Endothelial cell (in vitro differentiated cells): ENCODE results near the gene DRAP1. TPM values are rescaled to one million over a fixed set of nuclear protein-coding genes. Genes with fewer than 3 reads are reported as not detected.

Experiments
- DNase-seq: peaks from one replicate; pipeline ENCODE4 v3.0.0; 2021; ENCODE audit warnings: low spot score
- H3K27ac Mint-ChIP-seq: one replicate; pipeline ENCODE4 v1.8.0; 2021; ENCODE audit warnings: mixed read lengths, inconsistent platforms; ENCODE audit not compliant: unreplicated experiment
- H3K27me3 Mint-ChIP-seq: one replicate; pipeline ENCODE4 v1.8.0; 2021; ENCODE audit warnings: mild to moderate bottlenecking, moderate library complexity, mixed read lengths, inconsistent platforms; ENCODE audit not compliant: unreplicated experiment
- H3K36me3 Mint-ChIP-seq: one replicate; pipeline ENCODE4 v1.8.0; 2021; ENCODE audit warnings: mild to moderate bottlenecking, low read depth, mixed read lengths, inconsistent platforms; ENCODE audit not compliant: unreplicated experiment
- H3K4me1 Mint-ChIP-seq: one replicate; pipeline ENCODE4 v1.8.0; 2021; ENCODE audit warnings: mild to moderate bottlenecking, mixed read lengths, inconsistent platforms; ENCODE audit not compliant: unreplicated experiment
- H3K4me3 Mint-ChIP-seq: one replicate; pipeline ENCODE4 v1.8.0; 2021; ENCODE audit warnings: mild to moderate bottlenecking, mixed read lengths, inconsistent platforms; ENCODE audit not compliant: unreplicated experiment
- H3K9me3 Mint-ChIP-seq: one replicate; pipeline ENCODE4 v1.8.0; 2021; ENCODE audit warnings: mixed read lengths, inconsistent platforms; ENCODE audit not compliant: unreplicated experiment
- total RNA-seq: library from RNA; stranded (reverse); fragmentation: NEBNext Ultra II Directional; extraction: Animal tissue kit (Norgen Biotek cat#: 25700); gene quantifications from one replicate; pipeline ENCODE4 v1.2.1, GENCODE V29; 2021; ENCODE audit not compliant: unreplicated experiment
- TF ChIP-seq, protein P1 (sequence below): fragments of 200-600 bp; sonication (generic); IDR thresholded peaks from one replicate; pipeline ENCODE4 v1.5.0; 2021; ENCODE audit warnings: antibody characterized with exemption; ENCODE audit not compliant: unreplicated experiment

DRAP1 gene
- total RNA-seq, 1 donor from 2014 or later, result 79.6 TPM

DNA sequence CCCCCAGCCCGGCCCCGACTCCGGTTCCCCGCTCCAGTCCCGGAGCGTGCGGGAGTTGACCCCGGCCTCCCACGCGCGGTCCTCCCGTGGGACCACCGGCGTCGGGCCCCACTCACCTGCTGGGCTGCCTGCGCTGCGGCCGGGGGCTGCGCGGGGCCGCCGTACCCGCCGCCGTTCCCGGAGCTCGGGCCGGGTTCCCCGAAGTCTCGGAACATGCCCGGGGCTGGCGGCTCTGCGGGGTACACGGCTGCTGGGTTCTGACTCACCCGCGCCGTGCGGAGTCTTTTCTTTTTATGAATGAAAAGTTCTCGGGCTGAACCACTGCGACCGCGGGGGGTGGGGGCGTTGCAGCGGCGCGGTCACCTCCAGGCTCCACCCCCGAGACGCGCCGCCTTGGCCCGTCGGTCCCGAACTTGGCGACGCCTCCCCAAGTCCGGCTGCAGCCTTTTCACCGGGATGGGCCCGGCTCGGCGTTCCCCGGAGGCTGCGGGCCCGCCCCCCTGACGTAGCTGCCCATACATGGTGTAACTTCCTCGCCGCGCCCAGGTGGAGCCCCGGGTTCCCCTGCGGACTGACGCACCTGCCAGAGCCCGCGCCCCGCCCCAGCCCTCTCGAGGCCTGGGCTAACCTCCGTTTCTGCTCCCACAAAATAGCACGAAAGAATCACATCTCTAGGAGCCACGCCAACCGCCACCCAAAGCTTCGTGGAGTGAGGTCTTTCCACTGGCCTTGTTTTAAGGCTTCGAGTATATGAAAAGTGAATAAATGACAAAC, 18.9 kb upstream of the DRAP1 start, which contains the start of gene FOSL1:
Gene FOSL1, minus strand, starts transcription at position 264 of the 774 bp plus-strand sequence. Its CDS starts 49 bp downstream, at position 215.
- TF ChIP-seq, protein P1, sequence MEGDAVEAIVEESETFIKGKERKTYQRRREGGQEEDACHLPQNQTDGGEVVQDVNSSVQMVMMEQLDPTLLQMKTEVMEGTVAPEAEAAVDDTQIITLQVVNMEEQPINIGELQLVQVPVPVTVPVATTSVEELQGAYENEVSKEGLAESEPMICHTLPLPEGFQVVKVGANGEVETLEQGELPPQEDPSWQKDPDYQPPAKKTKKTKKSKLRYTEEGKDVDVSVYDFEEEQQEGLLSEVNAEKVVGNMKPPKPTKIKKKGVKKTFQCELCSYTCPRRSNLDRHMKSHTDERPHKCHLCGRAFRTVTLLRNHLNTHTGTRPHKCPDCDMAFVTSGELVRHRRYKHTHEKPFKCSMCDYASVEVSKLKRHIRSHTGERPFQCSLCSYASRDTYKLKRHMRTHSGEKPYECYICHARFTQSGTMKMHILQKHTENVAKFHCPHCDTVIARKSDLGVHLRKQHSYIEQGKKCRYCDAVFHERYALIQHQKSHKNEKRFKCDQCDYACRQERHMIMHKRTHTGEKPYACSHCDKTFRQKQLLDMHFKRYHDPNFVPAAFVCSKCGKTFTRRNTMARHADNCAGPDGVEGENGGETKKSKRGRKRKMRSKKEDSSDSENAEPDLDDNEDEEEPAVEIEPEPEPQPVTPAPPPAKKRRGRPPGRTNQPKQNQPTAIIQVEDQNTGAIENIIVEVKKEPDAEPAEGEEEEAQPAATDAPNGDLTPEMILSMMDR, result no peak
- H3K9me3 Mint-ChIP-seq, result no peaks in the 10 kb centered on the region
- no peaks in the 10 kb centered on the region for H3K36me3 Mint-ChIP-seq
- H3K27ac Mint-ChIP-seq, result no peak within 1 kb of the TSS
- DNase-seq, result peak; percentile 46
- peak within 1 kb of the TSS; percentile 42 for H3K4me3 Mint-ChIP-seq
- peaks cover 18% of the 10 kb centered on the region for H3K27me3 Mint-ChIP-seq
- peaks cover 3% of the 10 kb centered on the region for H3K4me1 Mint-ChIP-seq

DNA sequence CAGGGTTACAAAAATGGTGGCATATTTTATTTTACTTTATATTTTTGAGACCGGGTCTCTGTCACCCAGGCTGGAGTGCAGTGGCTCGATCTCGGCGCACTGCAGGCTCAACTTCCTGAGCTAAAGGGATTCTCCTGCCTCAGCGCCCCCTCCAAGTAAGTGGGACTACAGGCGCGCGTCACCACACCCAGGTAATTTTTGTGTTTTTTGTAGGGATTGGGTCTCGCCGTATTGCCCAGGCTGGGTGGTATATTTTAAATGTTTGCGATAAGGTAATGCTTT, 18.4 kb upstream of the DRAP1 start:
- Mint-ChIP-seq H3K9me3 (no peaks in the 10 kb centered on the region), H3K27me3 (peaks cover 17% of the 10 kb centered on the region), H3K4me3 (no peak overlapping the region), H3K4me1 (peaks cover 3% of the 10 kb centered on the region), H3K27ac (no peak overlapping the region), H3K36me3 (no peaks in the 10 kb centered on the region)
- DNase-seq, result no peak
- TF ChIP-seq, protein P1, result no peak

DNA sequence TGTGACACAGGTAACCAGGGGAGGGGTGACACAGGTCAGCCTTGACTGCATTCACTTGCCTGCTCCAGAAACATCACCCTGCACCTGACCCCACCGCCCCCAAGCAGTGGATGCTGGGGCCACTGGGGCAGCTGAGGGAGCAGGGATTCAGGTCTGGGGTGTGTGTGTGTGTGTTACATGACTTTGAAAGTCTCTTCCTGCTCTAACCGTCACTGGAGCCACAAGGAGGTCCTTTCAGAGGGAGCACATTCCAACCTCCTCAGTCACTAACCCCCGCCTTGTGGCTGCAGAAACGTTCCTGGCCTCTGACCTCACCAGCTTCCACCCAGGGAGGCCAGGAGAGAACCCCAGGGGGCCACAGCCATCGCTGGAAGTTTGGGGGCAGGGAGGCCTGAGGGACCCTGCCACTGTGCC, 16.2 kb upstream of the DRAP1 start:
- Mint-ChIP-seq H3K36me3 (no peaks in the 10 kb centered on the region), H3K4me1 (peaks cover 3% of the 10 kb centered on the region), H3K9me3 (no peaks in the 10 kb centered on the region), H3K4me3 (no peak overlapping the region), H3K27me3 (peaks cover 18% of the 10 kb centered on the region), H3K27ac (no peak overlapping the region)
- TF ChIP-seq, protein P1, result no peak
- no peak for DNase-seq

DNA sequence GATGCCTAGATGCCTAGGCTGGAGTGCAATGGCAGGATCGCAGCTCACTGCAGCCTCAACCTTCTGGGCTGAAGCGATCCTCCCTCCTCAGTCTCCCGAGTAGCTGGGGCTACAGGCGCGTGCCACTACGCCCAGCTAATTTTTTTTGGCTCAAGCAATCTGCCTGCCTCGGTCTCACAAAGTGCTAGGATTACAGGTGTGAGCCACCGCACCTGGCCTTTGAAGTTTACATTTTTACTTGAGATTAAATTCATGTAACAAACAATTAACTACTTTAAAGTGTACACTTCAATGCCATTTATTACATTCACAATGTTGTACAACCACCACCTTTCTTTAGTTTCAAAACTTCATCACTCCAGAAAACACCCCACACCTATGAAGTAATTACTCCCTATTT, 15.5 kb upstream of the DRAP1 start:
- H3K36me3 Mint-ChIP-seq, result no peaks in the 10 kb centered on the region
- no peak overlapping the region for H3K4me3 Mint-ChIP-seq
- H3K27me3 Mint-ChIP-seq, result peaks cover 16% of the 10 kb centered on the region

DNA sequence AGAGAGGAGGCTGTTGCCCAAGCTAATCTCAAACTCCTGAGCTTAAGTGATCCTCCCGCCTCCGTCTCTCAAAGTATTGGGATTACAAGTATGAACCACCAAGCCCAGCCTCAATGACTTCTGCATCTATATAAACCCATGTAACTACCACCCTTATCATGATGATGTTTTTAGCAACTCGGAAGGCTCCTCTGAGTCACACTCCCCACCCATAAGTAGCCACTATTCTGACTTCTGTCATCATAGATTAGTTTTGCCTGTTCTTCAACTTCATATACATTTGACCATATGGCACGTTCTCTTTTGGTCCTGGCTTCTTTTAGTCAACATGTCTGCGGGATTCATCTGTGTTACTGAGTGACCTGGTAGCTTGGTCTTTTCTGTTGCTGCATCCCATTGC, 12.6 kb upstream of the DRAP1 start:
- Mint-ChIP-seq H3K4me1 (no peaks in the 10 kb centered on the region), H3K36me3 (no peaks in the 10 kb centered on the region), H3K27ac (no peak overlapping the region), H3K9me3 (no peaks in the 10 kb centered on the region), H3K4me3 (no peak overlapping the region), H3K27me3 (peaks cover 11% of the 10 kb centered on the region)
- no peak for DNase-seq
- TF ChIP-seq, protein P1, result no peak

More for the DNA sequence above, 15.5 kb upstream of the DRAP1 start:
- Mint-ChIP-seq H3K4me1 (peaks cover 2% of the 10 kb centered on the region), H3K27ac (no peak overlapping the region), H3K9me3 (no peaks in the 10 kb centered on the region)
- TF ChIP-seq, protein P1, result no peak
- DNase-seq, result no peak
